ENCODE measurements around the gene ARNT2.
A peak's percentile ranks its signal among the peaks of the same experiment; 100 is the strongest.

The ARNT2 gene

DNA sequence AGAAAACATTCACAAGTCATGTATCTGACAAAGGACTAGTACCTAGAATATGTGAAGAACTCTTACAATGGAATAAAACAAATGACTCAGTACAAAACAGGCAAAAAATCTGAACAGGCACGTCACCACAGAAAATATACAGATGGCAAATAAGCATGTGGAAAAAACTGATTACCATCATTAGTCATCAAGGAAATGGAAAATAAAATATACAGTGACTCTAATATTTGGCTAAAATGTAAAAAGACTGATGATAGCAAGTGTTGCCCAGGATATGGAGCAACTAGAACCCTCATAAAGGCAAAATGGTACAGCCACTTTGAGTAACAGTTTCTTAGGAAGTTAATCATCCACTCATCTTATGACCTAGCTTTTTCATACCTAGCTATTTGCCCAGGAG, 195.2 kb downstream of the ARNT2 start:
- DNase-seq = no peak

- no peak for DNase-seq
These were observed 196.4 kb downstream of the ARNT2 start for GRCh38 chr15:80600626-80601025.

DNA sequence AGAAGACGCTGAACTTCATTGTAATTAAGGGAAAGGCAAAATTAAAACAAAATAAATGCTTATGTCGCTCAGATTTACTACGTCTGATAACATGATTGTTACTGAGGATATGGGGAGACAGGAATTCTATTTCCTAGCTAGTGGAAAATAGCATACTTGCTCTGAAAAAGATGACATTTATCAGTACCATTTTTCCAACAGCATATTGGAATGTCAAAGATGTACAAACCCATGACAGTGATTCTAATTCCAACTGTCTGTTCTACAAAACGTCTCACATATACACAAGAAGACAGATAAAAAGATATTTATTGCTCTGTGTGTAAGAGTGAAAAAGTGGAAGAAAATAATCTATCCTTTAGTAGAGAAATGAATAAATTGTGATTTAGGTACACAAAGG, 197.1 kb downstream of the ARNT2 start:
- DNase-seq = no peak

DNA sequence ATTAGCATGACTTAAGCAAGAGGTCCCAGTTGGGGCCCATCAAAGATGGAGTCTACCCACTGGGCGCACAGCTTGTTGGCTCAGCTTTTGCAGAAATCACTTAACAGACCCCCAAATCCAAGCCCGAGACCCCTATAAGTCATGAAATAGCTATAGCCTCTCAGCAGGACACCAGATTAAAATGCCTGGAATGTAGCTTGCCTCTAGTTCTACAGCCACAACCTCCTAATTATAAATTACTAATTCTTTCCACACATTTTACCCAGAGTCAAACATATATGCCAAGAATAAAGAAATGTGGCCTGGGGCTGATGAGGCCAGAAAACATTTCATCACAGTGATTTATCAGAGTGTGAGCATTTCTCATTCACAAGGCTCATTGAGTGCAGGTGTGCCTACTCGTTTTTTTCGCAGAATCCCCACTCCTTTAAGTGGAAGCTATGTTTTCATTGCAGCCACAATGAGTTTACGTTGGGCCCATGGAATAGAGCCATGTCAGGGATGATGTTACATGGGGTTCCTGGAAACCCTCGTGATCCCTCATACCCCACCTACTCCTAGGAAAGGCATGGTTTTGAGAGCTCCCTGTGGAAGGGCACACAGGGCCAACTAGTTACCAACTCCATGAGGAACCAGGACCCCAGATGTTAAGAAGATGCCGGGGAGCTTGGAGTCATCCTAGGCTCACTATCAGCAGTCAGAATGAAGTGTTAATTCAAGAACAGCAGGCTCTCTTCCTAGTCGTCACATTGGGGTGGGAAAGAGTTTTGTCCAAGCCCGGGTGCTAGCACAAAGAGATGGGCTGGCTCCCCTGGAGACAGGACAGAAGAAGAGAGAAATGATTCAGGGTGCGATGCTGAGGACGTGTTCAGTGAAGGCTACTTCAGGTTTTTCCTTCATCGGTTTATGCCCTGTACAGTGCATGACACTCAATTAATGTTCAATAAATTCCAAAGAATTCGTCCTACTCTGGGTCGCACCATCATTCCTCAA, 200.7 kb downstream of the ARNT2 start:
- DNase-seq = no peak

GRCh38 chr15:80605591-80606150, 201.5 kb downstream of the ARNT2 start:
- DNase-seq = no peak

DNA sequence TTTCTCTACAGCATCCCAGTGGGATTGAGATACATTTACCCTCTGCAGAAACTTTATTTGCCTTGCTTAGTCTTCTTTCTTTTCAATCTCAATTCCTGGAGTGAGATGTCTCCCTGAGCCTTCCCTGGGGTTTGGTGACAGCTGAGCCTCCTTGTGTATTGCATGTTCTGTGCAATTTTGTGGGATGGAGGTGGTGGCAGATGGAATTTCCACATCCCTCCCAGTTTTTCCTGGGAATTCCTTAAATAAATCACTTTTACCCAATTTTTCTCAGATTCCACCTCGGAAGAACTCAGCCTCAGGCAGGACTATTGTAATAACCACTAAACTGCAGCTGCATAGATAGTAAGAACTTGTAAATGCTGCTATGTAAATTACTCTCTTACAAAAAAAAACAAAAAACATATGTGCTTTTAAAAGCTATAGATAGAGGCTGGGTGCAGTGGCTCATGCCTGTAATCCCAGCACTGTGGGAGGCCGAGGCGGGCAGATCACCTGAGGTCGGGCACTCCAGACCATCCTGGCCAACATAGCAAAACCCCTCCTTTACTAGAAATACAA, 202.4 kb downstream of the ARNT2 start:
- no peak for DNase-seq

DNA sequence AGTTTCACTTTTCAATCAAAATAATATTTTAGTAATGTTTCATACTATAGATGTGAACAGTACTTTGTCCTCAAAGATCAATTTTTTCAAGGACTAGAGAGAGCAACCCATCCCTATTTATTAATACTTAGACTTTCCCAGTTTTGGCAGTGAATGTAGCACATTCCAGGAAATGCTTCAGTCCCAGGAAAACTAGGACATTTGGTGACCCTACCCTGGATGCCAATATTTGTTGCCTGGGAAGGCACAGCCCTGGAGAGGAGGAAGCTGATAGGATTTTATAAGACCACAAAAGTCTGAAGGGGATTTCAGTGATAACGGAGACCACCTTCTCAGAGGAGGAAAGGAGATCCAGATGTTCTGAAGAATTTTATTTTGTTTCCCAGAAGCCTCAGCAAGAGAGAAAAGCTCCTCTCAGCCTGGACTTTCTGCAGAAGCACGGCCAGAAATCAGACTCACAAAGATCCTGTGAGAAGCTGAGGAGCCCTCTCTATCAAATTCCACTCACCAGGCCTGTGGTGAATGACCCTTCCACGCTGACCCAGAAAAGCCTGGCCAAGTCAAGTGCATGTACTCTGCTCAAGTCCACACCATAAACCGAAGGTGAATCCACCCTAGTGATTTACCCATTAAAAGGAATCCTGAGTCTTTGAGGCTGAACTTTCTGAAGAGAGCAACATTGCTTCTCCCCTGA, 203.3 kb downstream of the ARNT2 start:
- no peak for DNase-seq

- no peak for DNase-seq
These were observed 204.5 kb downstream of the ARNT2 start for GRCh38 chr15:80608688-80609087.

DNA sequence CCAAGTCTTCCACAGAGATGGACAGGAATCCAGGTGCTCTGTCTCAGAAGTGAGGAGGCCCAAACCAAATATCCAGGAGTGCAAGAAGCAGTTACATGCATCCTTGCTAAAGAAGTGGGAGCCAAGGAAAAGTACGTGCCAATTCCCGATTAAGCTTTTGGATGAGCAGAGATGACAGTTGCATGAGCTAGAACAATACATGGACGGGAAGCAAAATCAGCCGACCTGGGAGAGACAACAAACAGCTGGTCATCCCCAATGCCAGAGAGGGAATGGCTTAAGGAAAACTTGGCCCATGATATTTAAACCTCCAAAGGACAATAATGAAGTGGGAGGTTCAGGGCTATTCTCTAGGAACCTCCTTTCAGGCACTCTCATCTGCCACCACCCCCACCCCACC, 204.9 kb downstream of the ARNT2 start:
- DNase-seq = no peak

DNA sequence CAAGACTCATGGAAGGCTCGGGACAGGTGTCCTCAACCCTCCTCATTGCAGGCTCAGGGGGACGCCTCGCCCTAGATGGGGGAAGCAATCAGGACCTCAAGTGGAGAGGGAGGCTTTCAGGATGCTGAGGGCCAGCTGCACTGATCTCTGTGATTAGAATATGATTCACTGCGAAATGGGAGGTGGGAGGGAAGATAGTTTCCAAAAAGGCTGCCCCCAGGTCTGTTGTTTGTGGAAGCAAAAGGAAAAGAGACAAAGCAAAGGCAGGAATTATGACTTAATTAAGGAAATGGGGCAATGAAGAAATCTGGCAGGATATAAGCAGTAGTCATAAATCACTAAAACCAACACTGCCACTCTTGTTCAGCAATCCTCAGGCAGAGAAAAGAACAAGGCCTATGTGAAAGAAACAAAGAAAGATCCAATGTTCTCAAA, 205.3 kb downstream of the ARNT2 start:
- no peak for DNase-seq

- no peak for DNase-seq
These were observed 207.4 kb downstream of the ARNT2 start for GRCh38 chr15:80611543-80612080.

GRCh38 chr15:80612118-80612823, 208.1 kb downstream of the ARNT2 start:
- no peak for DNase-seq

- DNase-seq = no peak
These were observed 209.7 kb downstream of the ARNT2 start for GRCh38 chr15:80613762-80614365.

GRCh38 chr15:80614711-80615360, 210.7 kb downstream of the ARNT2 start:
- DNase-seq = no peak

- no peak for DNase-seq
These were observed 211.2 kb downstream of the ARNT2 start for GRCh38 chr15:80615361-80615736.

DNA sequence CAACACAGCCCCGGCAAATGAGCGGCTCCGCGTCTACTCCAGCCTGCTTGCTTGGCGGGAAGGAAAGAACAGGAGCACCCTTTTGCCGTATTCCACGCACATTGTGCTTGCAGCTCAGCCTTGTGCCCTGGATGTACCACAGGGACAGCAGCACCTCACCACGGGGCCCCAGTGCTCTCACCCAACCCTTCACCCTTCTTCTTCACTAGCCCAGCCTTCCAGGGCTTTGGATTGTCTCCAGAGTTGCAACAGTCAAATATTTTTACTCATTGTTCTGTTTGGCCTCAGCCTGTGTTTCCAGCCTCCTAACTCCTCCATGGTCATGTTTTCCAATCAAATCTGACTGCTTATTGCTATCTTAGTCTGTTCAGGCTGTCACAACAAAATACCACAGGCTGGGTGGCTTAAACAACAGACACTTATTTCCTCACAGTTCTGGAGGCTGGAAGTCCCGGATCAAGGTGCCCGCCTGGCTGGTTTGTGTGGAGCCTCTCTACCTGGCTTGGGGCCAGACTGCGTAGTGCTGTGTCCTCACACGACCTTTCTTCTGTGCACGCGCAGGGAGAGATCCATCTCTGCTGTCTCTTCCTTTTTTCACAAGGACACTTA, 211.7 kb downstream of the ARNT2 start:
- peak; percentile 5 to 22 (median 14) for DNase-seq

DNA sequence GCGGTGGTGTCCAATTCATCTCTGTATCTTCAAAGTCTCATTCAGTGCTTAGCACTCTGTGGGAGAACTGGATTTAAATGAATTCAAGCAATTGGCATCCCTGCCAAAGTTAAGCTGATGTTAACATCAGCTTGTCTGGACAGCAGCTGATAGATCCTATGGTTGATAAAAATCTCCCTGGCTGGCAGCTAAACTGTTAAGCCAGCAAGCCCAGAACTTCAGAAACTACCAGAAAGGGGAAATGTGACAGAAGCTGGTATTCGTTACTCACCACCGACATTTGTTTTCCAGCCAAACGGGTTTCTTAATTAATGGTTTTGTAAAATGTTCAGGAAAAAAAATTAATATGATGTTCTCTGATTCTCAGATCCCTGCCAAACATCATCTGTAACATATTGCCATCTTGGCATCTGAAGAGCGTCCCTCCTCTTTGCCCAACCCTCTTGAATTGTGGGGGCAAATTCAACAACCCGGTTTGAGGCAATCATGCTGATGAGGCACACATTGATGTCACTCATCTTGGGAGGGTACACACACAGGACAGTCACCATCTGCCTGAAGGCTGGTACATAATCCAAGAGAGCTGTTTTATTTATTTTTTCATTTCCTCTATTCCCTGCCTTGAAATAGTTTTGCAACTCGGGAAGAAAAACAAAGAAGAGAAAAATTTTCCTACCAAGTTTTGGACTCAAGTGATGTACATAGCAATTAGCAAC, 214.7 kb downstream of the ARNT2 start:
- peak in 2 of 4 experiments; percentile 20 to 33 for DNase-seq

- DNase-seq = peak in 1 of 4 experiments; percentile 9
These were observed 215.5 kb downstream of the ARNT2 start for GRCh38 chr15:80619680-80620079.

DNA sequence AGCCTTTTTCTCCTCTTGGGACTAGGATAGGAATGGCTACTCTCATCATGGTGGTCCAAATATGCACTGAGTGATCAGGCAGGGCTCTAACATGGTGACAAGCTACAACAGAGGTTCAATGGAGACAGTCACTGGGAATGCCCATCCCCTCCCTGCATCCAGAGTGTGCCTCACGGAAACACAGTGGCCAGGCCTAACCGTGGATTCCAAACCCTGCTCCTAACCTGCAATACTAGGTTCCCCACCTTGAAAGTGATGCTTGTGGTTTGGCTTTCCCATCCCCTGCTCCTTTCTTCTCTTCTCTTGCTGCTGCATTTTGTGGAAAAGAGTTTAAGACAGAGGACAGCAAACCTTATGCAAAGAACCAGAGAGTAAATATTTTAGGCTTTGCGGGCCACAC, 216.0 kb downstream of the ARNT2 start:
- no peak for DNase-seq

DNA sequence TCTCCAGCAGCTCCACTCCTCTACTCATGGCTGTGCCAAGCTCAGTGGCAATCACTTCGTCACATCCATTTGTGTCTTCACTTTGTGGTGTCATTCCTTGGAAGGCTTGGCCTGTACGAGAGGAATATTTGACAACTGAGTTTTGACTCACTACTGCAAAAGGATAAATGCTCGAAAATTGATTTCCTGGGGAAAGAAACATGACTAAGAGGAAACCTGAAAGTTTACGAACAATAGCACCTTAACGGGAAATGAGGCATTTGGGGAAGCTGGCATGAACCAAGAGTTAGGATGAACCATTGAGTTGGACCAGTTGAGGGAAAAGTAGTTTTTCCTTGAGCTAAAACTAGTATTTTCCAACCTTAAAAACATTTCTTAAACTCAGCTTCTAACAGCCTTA, 216.7 kb downstream of the ARNT2 start:
- DNase-seq = no peak
